ENCODE measurements around the gene PREX1. TPM values are rescaled to one million over a fixed set of nuclear protein-coding genes. Genes with fewer than 3 reads are reported as not detected.

Gene PREX1
- total and polyA plus RNA-seq, 2 of the 4 experiments (the other 2 are of a cell fraction): 0.67 to 0.72 TPM

DNA sequence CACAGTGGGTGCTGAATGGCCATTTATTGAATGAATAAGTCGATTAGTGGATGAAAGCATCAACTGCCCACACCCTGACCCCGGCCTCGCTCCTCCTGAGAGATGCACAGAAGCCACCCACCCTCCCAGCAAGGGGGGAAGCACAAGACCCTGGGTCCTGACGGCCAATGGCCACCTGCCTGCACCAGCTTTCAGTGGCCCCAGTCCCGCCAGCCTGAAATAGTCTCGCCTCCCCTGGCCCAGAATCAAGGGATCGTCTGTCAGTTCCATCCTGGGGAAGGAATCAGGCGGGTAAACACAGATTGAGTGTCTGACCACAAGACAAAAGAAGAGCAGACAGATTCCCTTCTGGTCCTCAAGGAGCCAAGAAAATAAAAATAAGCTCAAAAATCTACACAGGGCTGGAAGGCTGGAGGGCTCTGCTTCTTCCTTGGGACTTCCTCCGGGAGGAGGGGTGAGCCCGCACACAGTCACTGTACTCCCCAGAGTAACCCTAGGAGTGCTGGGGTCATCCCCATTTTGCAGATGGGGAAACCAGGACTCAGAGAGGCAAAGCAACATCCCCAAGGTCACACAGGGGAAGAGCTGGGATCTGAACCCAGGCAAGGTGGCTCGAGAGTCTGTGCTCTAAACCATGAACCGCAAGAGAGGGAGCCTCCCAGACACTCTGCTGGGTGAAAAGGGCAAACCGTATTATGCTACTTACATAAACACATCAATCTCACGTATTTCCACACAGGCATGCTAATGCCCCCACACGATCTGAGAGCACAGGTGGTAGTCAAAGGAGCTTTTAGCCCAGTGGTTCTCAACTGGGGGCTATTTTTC is 7.8 kb downstream of the PREX1 start:
- H4K20me1 ChIP-seq (ENCODE audit: insufficient read depth, low read length): 0 out of 2 replicates have a peak, but pooled peaks cover 4% of the 10 kb centered on the region
- no peaks in the 10 kb centered on the region for H3K36me3 ChIP-seq (ENCODE audit: control insufficient read depth, insufficient read depth, low read length)
- H3K4me3 ChIP-seq (ENCODE audit: insufficient read depth, low read depth, low read length): no peak overlapping the region
- no peaks in the 10 kb centered on the region for H3K9me1 ChIP-seq (ENCODE audit: insufficient read depth, low read length)
- no peaks in the 10 kb centered on the region for H3K79me1 ChIP-seq (ENCODE audit: low read depth in 1 of 2, low read length in 2 of 2)
- intact Hi-C loops (cut with micrococcal nuclease) (loop anchor here (10.0 kb wide), 1 partner anchor 165 kb away; no protein-coding TSS in a partner anchor), dilution Hi-C loops (cut with HindIII; ENCODE audit: low sequenced_read_pairs, unreplicated experiment) (no loop called here), in situ Hi-C loops (cut with MboI; ENCODE audit: low sequenced_read_pairs) (no loop called here)
- H2BK15ac ChIP-seq (ENCODE audit: low read depth, low read length): no peak overlapping the region
- no peak for ATAC-seq (ENCODE audit: low read depth)
- CTCF ChIA-PET: no interaction called here
- H4K8ac ChIP-seq (ENCODE audit: low read depth in 2 of 2, low read length in 2 of 2): no peak overlapping the region
- no peak overlapping the region for H3K56ac ChIP-seq (ENCODE audit: extremely low read depth, insufficient read depth, low read length)
- no peak overlapping the region for H2BK5ac ChIP-seq (ENCODE audit: low read depth, low read length, poor library complexity, severe bottlenecking)
- no peak overlapping the region for H3K9ac ChIP-seq (ENCODE audit: low read depth, low read length)
- no peak overlapping the region for H3K27ac ChIP-seq (ENCODE audit: insufficient read depth, low read length)
- H4K5ac ChIP-seq (ENCODE audit: low read depth, low read length): no peak overlapping the region
- DNase-seq: no peak
- H3K23ac ChIP-seq (ENCODE audit: low read depth, low read length): no peak overlapping the region
- no peak overlapping the region for H2AK5ac ChIP-seq (ENCODE audit: low read depth, low read length)
- H2BK20ac ChIP-seq (ENCODE audit: low read depth, low read length): no peak overlapping the region
- BruUV-seq (replicated peaks): no TSS peak
- H2AFZ ChIP-seq (replicated peaks; ENCODE audit: low read length, poor library complexity): no peak overlapping the region
- peaks cover 4% of the 10 kb centered on the region; the same call in 1 of the 2 replicates for H3K4me1 ChIP-seq (ENCODE audit: control insufficient read depth, insufficient read depth, low read length)
- no peak for TF ChIP-seq CHD1 (IDR thresholded peaks at IDR 0.05; ENCODE audit: low read depth, low read length)
- no peak for TF ChIP-seq MAZ (IDR thresholded peaks at IDR 0.05; ENCODE audit: borderline replicate concordance, low read depth, low read length)
- no peak for TF ChIP-seq MAFK (IDR thresholded peaks at IDR 0.05; ENCODE audit: low read depth, low read length)
- no peak for TF ChIP-seq BHLHE40 (IDR thresholded peaks at IDR 0.05; ENCODE audit: low read depth, low read length)
- no peak for TF ChIP-seq RCOR1 (IDR thresholded peaks at IDR 0.05; ENCODE audit: insufficient replicate concordance, low read length)
- TF ChIP-seq POLR2A (IDR thresholded peaks at IDR 0.05; ENCODE audit: low read depth, low read length): no peak
- TF ChIP-seq FOS (IDR thresholded peaks at IDR 0.05; ENCODE audit: low read depth, low read length): no peak
- no peak for TF ChIP-seq MXI1 (IDR thresholded peaks at IDR 0.05; ENCODE audit: borderline replicate concordance, low read depth, low read length)
- no peak for TF ChIP-seq CEBPB (IDR thresholded peaks at IDR 0.05; ENCODE audit: low read depth, low read length)
- TF ChIP-seq, protein P1, sequence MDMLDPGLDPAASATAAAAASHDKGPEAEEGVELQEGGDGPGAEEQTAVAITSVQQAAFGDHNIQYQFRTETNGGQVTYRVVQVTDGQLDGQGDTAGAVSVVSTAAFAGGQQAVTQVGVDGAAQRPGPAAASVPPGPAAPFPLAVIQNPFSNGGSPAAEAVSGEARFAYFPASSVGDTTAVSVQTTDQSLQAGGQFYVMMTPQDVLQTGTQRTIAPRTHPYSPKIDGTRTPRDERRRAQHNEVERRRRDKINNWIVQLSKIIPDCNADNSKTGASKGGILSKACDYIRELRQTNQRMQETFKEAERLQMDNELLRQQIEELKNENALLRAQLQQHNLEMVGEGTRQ (IDR thresholded peaks at IDR 0.05; ENCODE audit: low read depth, low read length): no peak
- TF ChIP-seq, protein P2, sequence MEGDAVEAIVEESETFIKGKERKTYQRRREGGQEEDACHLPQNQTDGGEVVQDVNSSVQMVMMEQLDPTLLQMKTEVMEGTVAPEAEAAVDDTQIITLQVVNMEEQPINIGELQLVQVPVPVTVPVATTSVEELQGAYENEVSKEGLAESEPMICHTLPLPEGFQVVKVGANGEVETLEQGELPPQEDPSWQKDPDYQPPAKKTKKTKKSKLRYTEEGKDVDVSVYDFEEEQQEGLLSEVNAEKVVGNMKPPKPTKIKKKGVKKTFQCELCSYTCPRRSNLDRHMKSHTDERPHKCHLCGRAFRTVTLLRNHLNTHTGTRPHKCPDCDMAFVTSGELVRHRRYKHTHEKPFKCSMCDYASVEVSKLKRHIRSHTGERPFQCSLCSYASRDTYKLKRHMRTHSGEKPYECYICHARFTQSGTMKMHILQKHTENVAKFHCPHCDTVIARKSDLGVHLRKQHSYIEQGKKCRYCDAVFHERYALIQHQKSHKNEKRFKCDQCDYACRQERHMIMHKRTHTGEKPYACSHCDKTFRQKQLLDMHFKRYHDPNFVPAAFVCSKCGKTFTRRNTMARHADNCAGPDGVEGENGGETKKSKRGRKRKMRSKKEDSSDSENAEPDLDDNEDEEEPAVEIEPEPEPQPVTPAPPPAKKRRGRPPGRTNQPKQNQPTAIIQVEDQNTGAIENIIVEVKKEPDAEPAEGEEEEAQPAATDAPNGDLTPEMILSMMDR (conservative IDR thresholded peaks at IDR 0.05; ENCODE audit: low read depth, low read length): no peak
- TF ChIP-seq RFX5 (IDR thresholded peaks at IDR 0.05; ENCODE audit: low read depth, low read length): no peak
- no peak overlapping the region for H2AK9ac ChIP-seq (replicated peaks; ENCODE audit: low read depth, low read length, poor library complexity)
- no CpG with 5 or more reads among the region's 15 CpGs for WGBS, 2 experiments (ENCODE audit: extremely low coverage in 2 of 2, insufficient read length in 1 of 2)
- peaks cover 11% of the 10 kb centered on the region; the same call in 1 of the 2 replicates for H3K27me3 ChIP-seq (ENCODE audit: control insufficient read depth, insufficient read depth, low read length)
- no peak overlapping the region for H2BK120ac ChIP-seq (ENCODE audit: low read depth, low read length)
- no peak overlapping the region for H3K14ac ChIP-seq (replicated peaks; ENCODE audit: low read depth, low read length)
- no peak overlapping the region for H4K91ac ChIP-seq (ENCODE audit: insufficient read depth, low read depth, low read length)
- no peak overlapping the region for H3K4me2 ChIP-seq (ENCODE audit: low read depth, low read length)
- POLR2A ChIA-PET (ENCODE audit: unreplicated experiment): no interaction called here
- no peak overlapping the region for H3K18ac ChIP-seq (ENCODE audit: low read depth, low read length)
- no peaks in the 10 kb centered on the region for H3K9me3 ChIP-seq (ENCODE audit: control insufficient read depth, insufficient read depth, low read length)
- H3K4ac ChIP-seq (ENCODE audit: low read depth, low read length): no peak overlapping the region
